Activated CD4-positive, alpha-beta T cell treated with anti-CD3 and anti-CD28 coated beads, Interleukin-2, Interleukin-4, amounts not matched to agents 100 ng/mL and 50 ng/mL, durations not matched to agents 16 hours and 8 hours (primary cell): ENCODE results near the gene MCCC1.
A peak's percentile ranks its signal among the peaks of the same experiment; 100 is the strongest.
"Not testable (repeated sequence)": the region's sequence is repeated elsewhere in the genome, so short reads cannot be mapped to it uniquely, and the experiment has no call there.

ENCODE experiments used
- DNase-seq: peaks from one replicate; pipeline ENCODE4 v3.0.0-alpha.2; 2020; ENCODE audit warnings: low spot score

MCCC1 gene

DNA sequence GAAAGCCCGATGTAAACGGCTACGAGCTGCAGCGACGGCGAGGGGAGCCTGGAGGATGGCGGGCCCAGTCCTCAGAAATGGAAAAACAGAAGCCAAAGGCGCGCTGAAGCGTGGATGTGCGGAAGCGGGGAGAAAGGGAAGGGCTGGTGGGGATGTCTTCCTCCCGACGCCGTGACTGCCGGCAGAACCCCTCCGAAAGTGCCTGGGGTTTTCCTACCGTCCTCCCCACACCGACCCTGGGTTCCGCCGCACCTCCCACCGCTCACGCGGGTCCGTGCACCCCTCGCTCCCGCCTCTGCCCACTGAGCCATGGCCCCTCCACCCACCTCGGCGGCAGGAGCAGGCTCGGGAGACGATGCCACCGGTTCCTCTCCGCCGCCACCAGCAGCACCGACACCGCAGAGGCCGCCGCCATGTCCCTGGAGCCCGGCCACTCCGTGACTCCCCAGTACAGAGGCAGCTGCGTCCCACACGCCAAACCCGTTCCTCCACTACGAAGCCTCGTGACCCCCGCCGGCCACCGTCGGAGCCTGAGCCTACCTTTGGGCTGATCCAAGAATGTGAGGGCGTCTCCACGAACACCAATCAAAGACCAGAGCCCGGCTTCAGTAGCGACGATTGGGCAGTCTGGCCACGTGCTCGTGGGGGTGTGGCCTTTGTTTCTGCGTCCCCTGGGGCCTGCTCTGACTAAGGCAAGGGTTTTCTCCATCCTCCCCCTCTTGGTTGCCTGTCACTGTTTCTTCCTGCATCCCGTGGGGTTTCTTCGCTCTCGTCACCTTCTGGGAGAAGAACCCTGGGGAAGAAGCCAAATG lies at the start of gene MCCC1:
Gene MCCC1 (minus strand): TSS at position 471 of the 812 bp plus-strand sequence. CDS start 56 bp downstream, at position 415.
- DNase-seq: peak; percentile 99

GRCh38 chr3:183148056-183148455 lies 48.8 kb upstream of the MCCC1 start:
- no peak for DNase-seq

DNA sequence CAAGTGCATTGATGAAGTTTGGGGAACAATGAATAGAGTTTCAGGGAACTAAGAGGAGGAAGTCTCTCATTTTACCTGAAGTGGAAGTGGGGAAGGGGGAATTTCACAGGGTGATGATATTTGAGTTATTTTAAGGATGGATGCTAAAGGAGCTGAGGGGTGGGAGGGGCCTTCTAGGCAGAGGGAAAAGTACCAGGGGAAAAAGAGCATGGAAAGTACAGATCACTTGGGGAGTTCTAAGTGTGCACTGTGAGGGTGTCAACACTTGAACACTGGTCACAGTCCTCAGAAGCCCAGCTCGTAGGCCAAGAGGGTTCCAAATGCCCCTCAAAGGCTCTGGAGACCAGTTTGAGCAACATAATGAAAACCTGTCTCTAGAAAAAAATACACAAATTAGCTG lies 45.1 kb upstream of the MCCC1 start:
- no peak for DNase-seq

GRCh38 chr3:183142199-183142598 lies 42.9 kb upstream of the MCCC1 start:
- no peak for DNase-seq

- DNase-seq: no peak
Measured at GRCh38 chr3:183134844-183135243, 35.5 kb upstream of the MCCC1 start.

DNA sequence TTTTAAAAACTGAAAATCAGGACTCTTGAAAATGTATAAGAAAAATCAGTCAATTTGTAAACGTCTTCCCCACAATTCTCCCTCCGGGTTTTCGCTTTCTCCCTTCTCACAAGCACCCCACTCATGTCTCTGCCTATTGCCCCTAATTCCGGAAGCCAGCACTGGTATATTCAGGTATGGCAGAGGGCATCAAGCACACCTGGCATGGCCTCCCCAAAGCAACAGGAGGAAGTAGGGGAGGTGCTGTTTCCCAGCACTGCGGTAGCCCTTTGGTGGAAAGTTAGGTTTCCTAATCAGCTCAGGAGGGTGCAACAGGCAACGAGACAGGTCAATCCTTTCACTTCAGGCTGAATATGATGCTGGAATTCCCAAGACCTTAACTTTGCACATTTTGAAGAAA lies 33.1 kb upstream of the MCCC1 start:
- DNase-seq: no peak

DNA sequence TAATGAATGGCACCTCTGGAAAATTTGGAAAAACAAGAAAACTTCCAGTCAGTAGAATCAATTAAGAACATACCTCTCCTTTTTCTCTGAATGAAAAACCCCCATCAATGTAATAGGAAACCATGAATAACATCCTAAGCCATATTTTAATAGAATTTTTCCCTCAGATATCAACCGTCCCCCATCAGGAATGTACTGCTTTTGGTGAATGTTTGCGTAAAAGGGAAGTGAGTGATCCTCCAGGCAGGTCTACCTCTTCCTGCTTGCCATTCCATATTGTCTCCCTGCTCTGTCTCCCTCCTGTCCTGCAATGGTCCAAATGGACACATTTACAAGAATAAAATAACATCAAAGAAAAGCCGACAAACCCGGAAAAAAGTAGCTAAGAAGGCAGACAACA lies 32.4 kb upstream of the MCCC1 start:
- no peak for DNase-seq

DNA sequence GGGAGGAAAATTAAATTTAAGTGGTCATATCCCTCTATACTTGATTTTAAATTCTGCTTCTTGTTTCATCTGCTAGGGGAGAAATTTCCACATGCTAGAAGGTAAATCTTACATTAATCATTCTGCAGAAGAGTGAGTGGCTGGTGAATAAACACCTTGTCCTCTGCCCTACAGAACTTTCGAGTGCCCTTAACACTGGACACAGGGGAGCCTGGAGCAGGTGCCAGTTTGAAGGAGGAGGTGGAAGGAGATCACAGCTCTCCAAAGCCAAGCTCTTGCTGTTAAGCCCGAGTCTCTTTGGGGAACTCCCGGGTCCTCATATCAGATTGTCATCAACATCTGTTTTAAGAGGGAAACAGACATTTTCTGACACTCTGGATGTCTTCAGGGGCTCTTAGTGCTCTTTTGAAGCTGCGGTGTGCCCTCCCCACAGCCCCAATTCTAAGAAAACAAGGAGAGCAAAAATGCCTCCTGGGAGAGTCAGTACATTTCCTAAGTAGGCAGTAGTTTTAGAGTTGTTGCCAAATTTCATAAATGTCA lies 32.0 kb upstream of the MCCC1 start:
- no peak for DNase-seq

DNA sequence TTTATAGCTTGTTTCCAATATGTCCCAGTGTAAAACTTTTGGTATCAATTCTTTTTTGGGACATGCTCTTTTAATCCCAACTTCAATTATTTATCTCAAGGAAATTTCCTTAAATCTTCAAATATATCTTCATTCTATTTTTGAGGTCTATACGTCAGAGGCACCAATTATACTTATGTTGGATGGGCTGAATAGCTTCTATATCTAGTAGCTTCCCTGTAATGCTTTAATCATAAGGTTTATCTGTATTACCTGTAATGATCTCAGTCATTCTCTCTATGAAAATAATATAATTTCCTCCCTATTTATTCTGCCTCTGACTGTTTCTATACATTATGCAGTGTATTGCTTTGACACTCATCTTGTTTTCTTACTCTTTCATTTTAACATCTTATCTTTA lies 29.9 kb upstream of the MCCC1 start:
- no peak for DNase-seq

DNA sequence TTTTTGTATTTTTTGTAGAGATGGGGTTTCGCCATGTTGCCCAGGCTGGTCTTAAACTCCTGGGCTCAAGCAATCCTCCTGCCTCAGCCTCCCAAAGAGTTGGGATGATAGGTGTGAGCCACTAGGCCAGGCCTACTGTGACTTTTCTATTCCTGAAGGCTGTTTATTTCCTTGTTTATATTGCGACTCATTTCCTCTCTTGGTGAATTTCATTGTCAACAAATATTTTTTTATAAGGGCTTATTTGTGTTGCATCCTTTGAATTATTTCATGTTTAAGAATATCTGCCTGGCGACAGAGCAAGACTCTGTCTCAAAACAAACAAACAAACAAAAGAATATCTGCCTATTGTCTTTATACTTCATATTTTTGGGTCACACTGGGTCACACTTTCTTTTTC lies 29.4 kb upstream of the MCCC1 start:
- DNase-seq: no peak

DNA sequence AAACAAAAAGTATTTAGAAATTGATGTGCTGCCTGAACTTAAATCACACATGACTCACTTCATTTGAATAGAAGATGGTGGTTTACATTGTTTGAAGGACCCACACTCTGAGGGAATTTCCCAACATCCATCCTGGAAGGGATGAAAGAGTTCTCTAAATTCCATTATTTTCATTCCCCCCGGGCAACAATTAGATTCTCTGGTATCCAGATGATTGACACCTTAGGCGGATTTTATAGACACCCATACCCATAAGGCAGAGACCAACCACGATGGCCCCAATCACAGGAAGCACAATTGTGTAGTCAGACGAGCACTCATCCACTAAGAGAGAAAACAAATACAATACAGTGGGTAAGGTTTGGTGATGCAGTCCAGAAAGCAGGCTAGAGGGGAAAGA lies 24.6 kb upstream of the MCCC1 start:
- no peak for DNase-seq

GRCh38 chr3:183122257-183122932 lies 23.1 kb upstream of the MCCC1 start:
- peak; percentile 50 for DNase-seq

- DNase-seq: no peak
Measured at GRCh38 chr3:183120538-183121215, 21.4 kb upstream of the MCCC1 start.

DNA sequence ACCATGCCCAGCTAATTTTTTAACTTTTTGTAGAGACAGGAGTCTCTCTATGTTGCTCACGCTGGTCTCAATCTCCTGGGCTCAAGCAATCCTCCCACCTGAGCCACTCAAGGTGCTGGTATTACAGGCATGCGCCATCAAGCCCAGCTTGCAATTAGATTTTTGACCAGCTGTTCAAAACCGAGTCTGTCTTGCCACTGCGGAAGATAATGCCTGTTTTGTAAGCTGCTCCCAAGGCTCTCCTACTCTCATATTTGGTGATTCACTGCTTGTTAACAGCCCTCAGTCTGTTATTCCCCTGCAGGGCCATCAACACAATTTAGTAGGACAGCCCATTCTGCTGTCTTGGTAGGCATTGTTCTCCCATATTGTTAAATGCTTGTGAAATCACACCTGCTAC lies 17.8 kb upstream of the MCCC1 start:
- DNase-seq: no peak

- peak; percentile 78 for DNase-seq
Measured at GRCh38 chr3:183116025-183116614, 16.8 kb upstream of the MCCC1 start.

DNA sequence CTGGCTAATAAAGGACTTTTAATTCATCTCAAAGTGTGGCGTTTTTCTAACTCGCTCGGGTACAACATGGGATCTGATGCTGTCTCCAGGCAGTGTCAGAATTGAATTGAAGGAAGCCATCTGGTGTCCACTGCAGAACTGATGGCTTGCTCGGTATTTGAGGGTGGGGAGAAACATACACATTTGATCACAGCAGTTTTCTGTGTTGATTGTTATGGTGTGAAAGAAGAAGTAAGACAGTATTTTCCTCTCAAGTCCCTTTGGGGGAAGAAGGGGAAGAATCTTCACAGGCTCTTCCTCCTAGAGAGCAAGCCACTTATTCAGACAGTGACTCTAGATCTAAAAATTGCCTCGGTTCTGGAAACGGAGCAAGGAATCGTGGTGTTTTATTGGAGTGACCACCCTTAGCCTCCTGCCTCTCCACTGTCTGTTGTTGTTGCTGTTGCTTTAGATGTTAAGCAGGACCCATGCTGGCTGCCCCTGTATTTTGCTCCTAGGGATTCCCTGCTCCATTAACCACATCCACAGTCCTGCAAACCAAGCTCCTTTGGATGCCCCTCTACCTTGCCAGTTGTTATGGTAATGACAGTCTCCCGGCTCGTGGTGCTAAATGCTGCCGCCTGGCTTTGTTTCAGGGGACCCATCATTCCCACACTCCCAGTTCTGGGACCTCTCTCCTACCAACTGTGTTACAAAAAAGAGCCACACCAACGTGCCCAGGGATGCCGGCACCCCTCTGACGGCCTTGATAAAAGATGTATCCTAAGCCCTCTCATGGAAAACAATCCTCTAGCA lies 15.3 kb upstream of the MCCC1 start:
- DNase-seq: no peak

DNA sequence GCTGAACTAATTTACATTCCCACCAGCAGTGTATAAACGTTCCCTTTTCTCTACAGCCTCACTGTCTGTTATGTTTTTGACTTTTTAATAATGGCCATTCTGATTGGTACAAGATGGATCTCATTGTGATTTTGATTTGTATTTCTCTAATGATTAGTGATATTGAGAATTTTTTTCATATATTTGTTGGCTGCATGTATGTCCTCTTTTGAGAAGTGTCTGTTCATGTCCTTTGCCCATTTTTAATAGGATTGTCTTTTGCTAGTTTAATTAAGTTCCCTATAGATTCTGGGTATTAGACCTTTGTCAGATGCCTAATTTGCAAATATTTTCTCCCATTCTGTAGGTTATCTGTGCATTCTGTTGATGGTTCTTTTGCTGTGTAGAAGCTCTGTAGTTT lies 10.6 kb upstream of the MCCC1 start:
- not testable (repeated sequence) for DNase-seq

GRCh38 chr3:183108470-183108869 lies 9.2 kb upstream of the MCCC1 start:
- no peak for DNase-seq

- no peak for DNase-seq
Measured at GRCh38 chr3:183108001-183108449, 8.7 kb upstream of the MCCC1 start.

DNA sequence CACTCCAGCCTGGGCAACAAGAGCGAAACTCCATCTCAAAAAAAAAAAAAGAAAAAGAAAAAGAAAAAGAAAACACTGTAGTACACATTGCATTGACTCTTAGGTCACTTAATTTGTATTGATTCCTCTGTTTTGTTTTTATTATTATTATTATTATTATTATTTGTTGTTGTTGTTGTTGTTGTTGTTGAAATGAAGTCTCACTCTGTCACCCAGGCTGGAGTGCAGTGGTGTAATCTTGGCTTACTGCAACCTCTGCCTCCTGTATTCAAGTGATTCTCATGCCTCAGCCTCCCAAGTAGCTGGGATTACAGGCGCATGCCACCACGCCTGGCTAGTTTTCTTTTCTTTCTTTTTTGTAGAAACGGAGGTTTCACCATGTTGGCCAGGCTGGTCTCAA lies 8.1 kb upstream of the MCCC1 start:
- DNase-seq: not testable (repeated sequence)

GRCh38 chr3:183106635-183107034 lies 7.3 kb upstream of the MCCC1 start:
- DNase-seq: no peak
